MM.1S (cell line): ENCODE measurements around the gene SLC6A13.

Source experiments
- DNase-seq: peaks from one replicate; pipeline ENCODE4 v3.0.0-alpha.2; 2015
- H2AFZ ChIP-seq: fragments of 300-600 bp; sonication (generic); 2 replicates; pipeline ENCODE4 v1.6.0; 2016; ENCODE audit warnings: antibody characterized with exemption, low read length
- H3F3A ChIP-seq: fragments of 300-600 bp; sonication (generic); 2 replicates; pipeline ENCODE4 v1.6.1; 2016; ENCODE audit warnings: mild to moderate bottlenecking, antibody characterized with exemption, low read length, moderate library complexity, mixed read lengths; ENCODE audit not compliant: insufficient read depth
- H3K27ac ChIP-seq: fragments of 300-600 bp; sonication (generic); 2 replicates; pipeline ENCODE4 v1.5.1; 2016; ENCODE audit warnings: mild to moderate bottlenecking, low read length
- H3K27me3 ChIP-seq: fragments of 300-600 bp; sonication (generic); replicated peaks from 2 replicates; pipeline ENCODE4 v1.6.0; 2016; ENCODE audit warnings: low read length; ENCODE audit not compliant: insufficient read depth
- H3K36me3 ChIP-seq: fragments of 300-600 bp; sonication (generic); replicated peaks from 2 replicates; pipeline ENCODE4 v1.6.1; 2016; ENCODE audit warnings: mild to moderate bottlenecking, low read length, mixed read lengths; ENCODE audit not compliant: insufficient read depth
- H3K4me1 ChIP-seq: fragments of 300-600 bp; sonication (generic); 2 replicates; pipeline ENCODE4 v1.6.1; 2016; ENCODE audit warnings: low read length, mixed read lengths
- H3K4me2 ChIP-seq: fragments of 300-600 bp; sonication (generic); 2 replicates; pipeline ENCODE4 v1.6.0; 2016; ENCODE audit warnings: low read depth, low read length
- H3K4me3 ChIP-seq: fragments of 300-600 bp; sonication (generic); 2 replicates; pipeline ENCODE4 v1.5.1; 2016; ENCODE audit warnings: low read length, mixed read lengths
- H3K79me2 ChIP-seq: fragments of 300-600 bp; sonication (generic); 2 replicates; pipeline ENCODE4 v1.6.1; 2016; ENCODE audit warnings: mixed run types, low read length, mixed read lengths
- H3K9ac ChIP-seq: fragments of 300-600 bp; sonication (generic); 2 replicates; pipeline ENCODE4 v1.6.1; 2016; ENCODE audit warnings: low read length, mixed read lengths
- H3K9me2 ChIP-seq: fragments of 300-600 bp; sonication (generic); replicated peaks from 2 replicates; pipeline ENCODE4 v1.6.1; 2016; ENCODE audit warnings: mild to moderate bottlenecking, low read length, mixed read lengths; ENCODE audit not compliant: insufficient read depth
- H3K9me3 ChIP-seq: fragments of 300-600 bp; sonication (generic); replicated peaks from 2 replicates; pipeline ENCODE4 v1.6.1; 2016; ENCODE audit warnings: mild to moderate bottlenecking, low read length, mixed read lengths; ENCODE audit not compliant: insufficient read depth
- H4K20me1 ChIP-seq: fragments of 300-600 bp; sonication (generic); 2 replicates; pipeline ENCODE4 v1.6.1; 2016; ENCODE audit warnings: mild to moderate bottlenecking, low read length, moderate library complexity, mixed read lengths; ENCODE audit not compliant: insufficient read depth
- EZH2 ChIP-seq: fragments of 300-600 bp; sonication (generic); optimal IDR thresholded peaks from 2 replicates; pipeline ENCODE3; 2017; ENCODE audit warnings: low read depth, mild to moderate bottlenecking, antibody characterized with exemption, low read length, mixed read lengths
- EZH2phosphoT487 ChIP-seq: fragments of 300-600 bp; sonication (generic); IDR thresholded peaks from 2 replicates; pipeline ENCODE4 v1.6.1; 2018; ENCODE audit warnings: antibody characterized with exemption, low read length
- TF ChIP-seq, protein P1 (sequence below): fragments of 300-600 bp; sonication (generic); IDR thresholded peaks from 2 replicates; pipeline ENCODE4 v1.5.1; 2016; ENCODE audit warnings: antibody characterized with exemption, low read length, mixed read lengths

The SLC6A13 gene

DNA sequence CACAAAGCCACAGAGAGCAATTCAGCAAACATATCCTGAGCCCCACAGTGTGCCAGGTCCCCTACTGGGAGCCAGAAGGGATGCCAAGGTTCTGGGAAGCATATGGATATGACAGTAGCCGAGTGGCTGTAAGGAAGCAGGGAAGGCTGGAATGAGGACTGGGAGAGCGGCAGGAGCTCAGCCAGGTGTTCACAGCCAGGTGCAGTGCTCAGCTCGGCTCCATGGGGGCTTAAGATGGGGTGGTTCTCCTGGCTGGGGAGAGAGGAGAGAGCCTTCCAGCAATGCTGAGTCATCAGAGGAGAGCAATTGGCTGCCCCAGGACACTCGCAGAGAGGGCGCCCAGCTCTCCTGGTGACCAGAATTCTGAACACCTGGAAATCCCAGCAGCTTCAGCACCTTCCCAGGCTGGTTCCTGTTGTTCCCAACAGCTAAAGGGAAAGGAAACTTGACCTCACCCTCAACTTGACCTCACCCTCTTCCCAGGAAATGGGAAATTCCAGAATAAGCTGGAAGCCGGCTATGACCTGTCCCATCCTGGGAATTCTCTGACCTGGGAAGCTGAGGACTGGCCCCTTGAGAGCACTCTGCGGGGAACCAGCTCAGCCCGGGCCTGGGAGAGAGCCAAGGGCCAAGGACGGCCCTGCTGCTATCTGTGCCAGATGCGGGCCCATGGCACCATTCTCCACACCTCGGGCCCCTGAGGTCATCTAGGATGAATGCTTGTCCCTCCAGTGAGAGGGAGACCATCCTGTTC lies 83.3 kb downstream of the SLC6A13 start:
- Histone ChIP-seq H3K9ac (no peak overlapping the region), H3K4me1 (peaks cover 20% of the 10 kb centered on the region), H3K9me3 (no peaks in the 10 kb centered on the region), H3K27ac (no peak overlapping the region), H4K20me1 (no peaks in the 10 kb centered on the region), H3K27me3 (no peaks in the 10 kb centered on the region), H3K36me3 (no peaks in the 10 kb centered on the region), H3K4me2 (no peak overlapping the region), H3K79me2 (no peaks in the 10 kb centered on the region), H3K4me3 (no peak overlapping the region), H3F3A (no peaks in the 10 kb centered on the region), H3K9me2 (no peaks in the 10 kb centered on the region), H2AFZ (no peak overlapping the region)
- TF ChIP-seq, protein P1, sequence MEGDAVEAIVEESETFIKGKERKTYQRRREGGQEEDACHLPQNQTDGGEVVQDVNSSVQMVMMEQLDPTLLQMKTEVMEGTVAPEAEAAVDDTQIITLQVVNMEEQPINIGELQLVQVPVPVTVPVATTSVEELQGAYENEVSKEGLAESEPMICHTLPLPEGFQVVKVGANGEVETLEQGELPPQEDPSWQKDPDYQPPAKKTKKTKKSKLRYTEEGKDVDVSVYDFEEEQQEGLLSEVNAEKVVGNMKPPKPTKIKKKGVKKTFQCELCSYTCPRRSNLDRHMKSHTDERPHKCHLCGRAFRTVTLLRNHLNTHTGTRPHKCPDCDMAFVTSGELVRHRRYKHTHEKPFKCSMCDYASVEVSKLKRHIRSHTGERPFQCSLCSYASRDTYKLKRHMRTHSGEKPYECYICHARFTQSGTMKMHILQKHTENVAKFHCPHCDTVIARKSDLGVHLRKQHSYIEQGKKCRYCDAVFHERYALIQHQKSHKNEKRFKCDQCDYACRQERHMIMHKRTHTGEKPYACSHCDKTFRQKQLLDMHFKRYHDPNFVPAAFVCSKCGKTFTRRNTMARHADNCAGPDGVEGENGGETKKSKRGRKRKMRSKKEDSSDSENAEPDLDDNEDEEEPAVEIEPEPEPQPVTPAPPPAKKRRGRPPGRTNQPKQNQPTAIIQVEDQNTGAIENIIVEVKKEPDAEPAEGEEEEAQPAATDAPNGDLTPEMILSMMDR = no peak
- TF ChIP-seq EZH2phosphoT487 (no peak), EZH2 (no peak)
- no peak for DNase-seq

DNA sequence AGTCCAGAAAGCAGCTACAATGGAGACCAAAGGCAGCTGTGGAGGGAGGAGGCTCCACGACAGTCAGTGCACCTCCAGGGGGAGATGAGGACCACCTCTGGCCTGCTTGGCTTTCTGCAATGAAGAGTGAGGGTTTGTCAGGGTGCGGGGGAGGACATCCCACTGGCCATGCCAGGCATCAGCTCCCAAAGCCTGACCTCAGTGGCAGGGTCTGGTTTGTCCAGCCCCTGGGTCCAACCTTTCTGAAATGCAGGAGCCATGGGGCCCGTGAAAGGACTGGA lies 83.9 kb downstream of the SLC6A13 start:
- Histone ChIP-seq H3K4me3 (no peak overlapping the region), H3F3A (no peaks in the 10 kb centered on the region), H4K20me1 (no peaks in the 10 kb centered on the region), H3K9me2 (no peaks in the 10 kb centered on the region), H3K4me2 (no peak overlapping the region), H3K4me1 (peaks cover 20% of the 10 kb centered on the region), H3K27me3 (no peaks in the 10 kb centered on the region), H3K27ac (no peak overlapping the region), H3K79me2 (no peaks in the 10 kb centered on the region), H3K9me3 (no peaks in the 10 kb centered on the region), H2AFZ (no peak overlapping the region), H3K9ac (no peak overlapping the region), H3K36me3 (no peaks in the 10 kb centered on the region)
- no peak for DNase-seq
- TF ChIP-seq, protein P1 = no peak
- TF ChIP-seq EZH2phosphoT487 = no peak

DNA sequence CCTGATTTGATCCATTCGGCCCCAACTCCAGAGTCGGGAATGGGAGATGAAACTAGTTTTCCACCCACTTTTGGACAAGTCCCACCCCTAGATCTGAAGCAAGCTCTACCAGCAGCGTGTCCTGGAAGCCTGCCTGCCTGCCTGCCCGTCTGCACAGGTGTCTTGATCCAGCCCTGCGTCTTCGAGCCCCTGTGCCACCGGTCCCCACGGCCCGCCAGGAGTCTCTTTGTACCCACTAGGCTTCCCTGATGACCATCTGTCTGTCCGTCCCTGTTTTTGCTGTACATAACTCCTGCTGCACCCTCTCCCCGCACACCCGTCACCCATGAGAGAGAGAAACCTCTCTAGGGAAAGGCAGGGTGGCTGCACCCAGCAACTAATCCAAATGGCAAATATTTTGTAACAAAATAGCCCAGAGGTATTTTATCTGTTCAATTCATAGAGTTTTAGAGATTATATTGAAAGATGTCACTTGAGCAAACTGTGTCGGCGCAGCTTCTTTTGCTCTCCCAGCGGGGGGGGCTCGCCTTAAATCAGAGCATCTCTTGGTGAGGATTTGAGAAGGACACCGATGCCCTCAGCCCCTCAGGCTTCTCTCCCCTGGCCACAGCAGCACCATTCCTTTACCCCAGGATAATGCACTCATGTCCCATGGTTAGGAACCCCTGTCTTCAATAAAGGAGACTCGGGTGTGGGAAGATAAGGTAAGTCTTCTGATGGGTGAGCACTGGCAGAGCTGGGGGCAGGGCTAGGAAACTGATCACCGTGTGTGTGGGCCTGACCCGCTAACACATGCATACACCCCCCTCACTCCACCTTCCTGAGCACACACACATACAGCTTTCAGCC lies 84.4 kb downstream of the SLC6A13 start:
- Histone ChIP-seq H3K36me3 (no peaks in the 10 kb centered on the region), H3K9ac (no peak overlapping the region), H3F3A (no peaks in the 10 kb centered on the region), H3K9me2 (no peaks in the 10 kb centered on the region), H3K4me1 (peaks cover 20% of the 10 kb centered on the region), H3K79me2 (no peaks in the 10 kb centered on the region), H3K9me3 (no peaks in the 10 kb centered on the region), H3K27me3 (no peaks in the 10 kb centered on the region), H3K4me3 (no peak overlapping the region), H3K4me2 (no peak overlapping the region), H2AFZ (no peak overlapping the region), H3K27ac (no peak overlapping the region), H4K20me1 (no peaks in the 10 kb centered on the region)
- DNase-seq = no peak
- no peak for TF ChIP-seq EZH2phosphoT487
- TF ChIP-seq EZH2 = no peak
- TF ChIP-seq, protein P1 = no peak
